Hepatocyte (in vitro differentiated cells): ENCODE measurements around the gene SERPINA3.

Source experiments
- EZH2 ChIP-seq: fragments of 200-600 bp; sonication (generic); IDR thresholded peaks from 2 replicates; pipeline ENCODE4 v1.6.1; 2016; ENCODE audit warnings: antibody characterized with exemption, mild to moderate bottlenecking, borderline replicate concordance
- TF ChIP-seq, protein P1 (sequence below): fragments of 200-600 bp; sonication (generic); IDR thresholded peaks from 2 replicates; pipeline ENCODE4 v1.5.1; 2016; ENCODE audit warnings: antibody characterized with exemption, mild to moderate bottlenecking; ENCODE audit not compliant: poor library complexity

DNA sequence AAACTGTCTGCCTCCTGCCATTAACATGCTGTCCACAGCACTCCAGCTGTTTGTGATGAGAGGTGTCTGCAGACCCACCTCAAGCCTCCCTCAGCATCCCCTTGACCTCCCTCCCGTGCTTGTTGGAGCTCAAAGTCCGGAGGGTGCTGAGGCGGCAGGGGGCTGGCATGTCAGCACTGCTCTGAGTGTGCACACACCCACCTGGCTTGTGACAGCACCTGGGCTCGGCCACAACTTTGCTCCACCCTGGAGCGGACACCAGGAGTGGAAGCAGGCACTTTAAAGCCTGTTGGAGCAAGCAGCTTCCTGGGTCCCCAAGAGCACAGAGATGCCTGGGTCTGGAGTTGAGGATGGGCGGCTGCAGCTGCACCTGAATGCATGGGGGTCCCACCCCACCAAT, 20.9 kb downstream of the SERPINA3 start:
- TF ChIP-seq, protein P1, sequence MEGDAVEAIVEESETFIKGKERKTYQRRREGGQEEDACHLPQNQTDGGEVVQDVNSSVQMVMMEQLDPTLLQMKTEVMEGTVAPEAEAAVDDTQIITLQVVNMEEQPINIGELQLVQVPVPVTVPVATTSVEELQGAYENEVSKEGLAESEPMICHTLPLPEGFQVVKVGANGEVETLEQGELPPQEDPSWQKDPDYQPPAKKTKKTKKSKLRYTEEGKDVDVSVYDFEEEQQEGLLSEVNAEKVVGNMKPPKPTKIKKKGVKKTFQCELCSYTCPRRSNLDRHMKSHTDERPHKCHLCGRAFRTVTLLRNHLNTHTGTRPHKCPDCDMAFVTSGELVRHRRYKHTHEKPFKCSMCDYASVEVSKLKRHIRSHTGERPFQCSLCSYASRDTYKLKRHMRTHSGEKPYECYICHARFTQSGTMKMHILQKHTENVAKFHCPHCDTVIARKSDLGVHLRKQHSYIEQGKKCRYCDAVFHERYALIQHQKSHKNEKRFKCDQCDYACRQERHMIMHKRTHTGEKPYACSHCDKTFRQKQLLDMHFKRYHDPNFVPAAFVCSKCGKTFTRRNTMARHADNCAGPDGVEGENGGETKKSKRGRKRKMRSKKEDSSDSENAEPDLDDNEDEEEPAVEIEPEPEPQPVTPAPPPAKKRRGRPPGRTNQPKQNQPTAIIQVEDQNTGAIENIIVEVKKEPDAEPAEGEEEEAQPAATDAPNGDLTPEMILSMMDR: no peak
- no peak for TF ChIP-seq EZH2
